OCI-LY1 (cell line): ENCODE measurements around the gene SOST.

Experiments used
- EZH2 ChIP-seq: fragments of 200-600 bp; sonication (generic), shearing (Covaris generic); IDR thresholded peaks from 2 replicates; pipeline ENCODE4 v1.8.0; 2017; ENCODE audit warnings: borderline replicate concordance, mixed run types, mild to moderate bottlenecking, antibody characterized with exemption, low read length, moderate library complexity, mixed read lengths
- TF ChIP-seq, protein P1 (sequence below): fragments of 200-600 bp; sonication (generic), shearing (Covaris generic); IDR thresholded peaks from 2 replicates; pipeline ENCODE4 v1.5.1; 2017; ENCODE audit warnings: mild to moderate bottlenecking, antibody characterized with exemption, low read length, moderate library complexity, mixed read lengths

DNA sequence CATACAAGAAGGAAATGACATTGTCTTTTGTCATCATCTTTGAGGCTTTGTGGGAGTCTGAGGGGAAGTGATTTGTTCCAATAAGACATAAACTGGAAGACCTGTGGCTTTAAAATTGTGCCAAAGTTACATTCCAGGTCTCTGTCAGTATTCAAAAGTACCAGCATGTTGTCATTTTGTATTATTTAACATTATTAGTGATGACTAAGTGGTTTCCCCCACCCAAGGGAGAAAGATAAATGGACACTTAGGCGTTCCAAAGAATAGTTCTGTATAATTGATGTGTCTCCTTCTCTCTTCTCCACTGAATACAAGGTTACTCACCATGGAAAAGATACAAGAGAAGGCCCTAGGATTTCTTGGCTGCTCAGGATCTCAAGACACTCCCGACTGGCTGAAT lies 25.5 kb upstream of the SOST start:
- TF ChIP-seq, protein P1, sequence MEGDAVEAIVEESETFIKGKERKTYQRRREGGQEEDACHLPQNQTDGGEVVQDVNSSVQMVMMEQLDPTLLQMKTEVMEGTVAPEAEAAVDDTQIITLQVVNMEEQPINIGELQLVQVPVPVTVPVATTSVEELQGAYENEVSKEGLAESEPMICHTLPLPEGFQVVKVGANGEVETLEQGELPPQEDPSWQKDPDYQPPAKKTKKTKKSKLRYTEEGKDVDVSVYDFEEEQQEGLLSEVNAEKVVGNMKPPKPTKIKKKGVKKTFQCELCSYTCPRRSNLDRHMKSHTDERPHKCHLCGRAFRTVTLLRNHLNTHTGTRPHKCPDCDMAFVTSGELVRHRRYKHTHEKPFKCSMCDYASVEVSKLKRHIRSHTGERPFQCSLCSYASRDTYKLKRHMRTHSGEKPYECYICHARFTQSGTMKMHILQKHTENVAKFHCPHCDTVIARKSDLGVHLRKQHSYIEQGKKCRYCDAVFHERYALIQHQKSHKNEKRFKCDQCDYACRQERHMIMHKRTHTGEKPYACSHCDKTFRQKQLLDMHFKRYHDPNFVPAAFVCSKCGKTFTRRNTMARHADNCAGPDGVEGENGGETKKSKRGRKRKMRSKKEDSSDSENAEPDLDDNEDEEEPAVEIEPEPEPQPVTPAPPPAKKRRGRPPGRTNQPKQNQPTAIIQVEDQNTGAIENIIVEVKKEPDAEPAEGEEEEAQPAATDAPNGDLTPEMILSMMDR: no peak
- TF ChIP-seq EZH2: no peak
